NT2/D1 (cell line): Measurements from ENCODE around the gene PHLDA3.

Experiments
- SUZ12 ChIP-seq: IDR thresholded peaks from 2 replicates; pipeline ENCODE4 v1.6.1; 2011; ENCODE audit not compliant: insufficient read length, insufficient read depth; ENCODE audit errors: extremely low read depth
- YY1 ChIP-seq: IDR thresholded peaks from 2 replicates; pipeline ENCODE4 v1.6.1; 2011; ENCODE audit not compliant: insufficient read length, insufficient read depth
- ZNF274 ChIP-seq: IDR thresholded peaks from 2 replicates; pipeline ENCODE4 v1.6.1; 2011; ENCODE audit warnings: mild to moderate bottlenecking, low read depth, low read length

GRCh38 chr1:201517631-201518030 is 48.6 kb upstream of the PHLDA3 start:
- TF ChIP-seq ZNF274 (no peak), YY1 (no peak), SUZ12 (no peak)
